CD4-positive, alpha-beta T cell (primary cell): Measurements from ENCODE around the gene RFC5. TPM values are rescaled to one million over a fixed set of nuclear protein-coding genes. Genes with fewer than 3 reads are reported as not detected.

Source experiments
- ATAC-seq: fragments of 200-7000 bp; cut with Tn5 transposase; one replicate; pipeline ENCODE4 v1.10.0; 2022; ENCODE audit warnings: mild to moderate bottlenecking; ENCODE audit not compliant: poor library complexity
- CTCF ChIA-PET: fragments of 350-600 bp; sonication (Branson Sonifier 250); formaldehyde crosslinking; loops from one replicate; lab custom pipeline; 2021; ENCODE audit warnings: antibody characterized with exemption, inconsistent platforms; lab: Charles Lee
- POLR2A ChIA-PET: fragments of 350-600 bp; sonication (Branson Sonifier 250); formaldehyde crosslinking; loops from one replicate; lab custom pipeline; 2021; ENCODE audit warnings: antibody characterized with exemption, inconsistent platforms; lab: Charles Lee
- DNase-seq, 14 experiments: peaks; one replicate each; pipeline ENCODE4 v3.0.0-alpha.2; 2013 to 2020; ENCODE audit warnings: mixed read lengths in 2 of 14
- H3K27ac ChIP-seq, 2 donors: one replicate each; pipeline versions ENCODE4 v1.5.1 to v1.7.0; 2013; ENCODE audit warnings: low read length in 2 of 2, low read depth in 1 of 2, mild to moderate bottlenecking in 1 of 2
- H3K27me3 ChIP-seq, 2 experiments: 1 replicate in 1 of 2; 2 replicates in 1 of 2; pipeline versions ENCODE4 v1.6.1 to v1.7.0; 2013; ENCODE audit warnings: low read length in 2 of 2, control low read depth in 1 of 2, mild to moderate bottlenecking in 1 of 2, moderate library complexity in 1 of 2; ENCODE audit not compliant: insufficient read depth in 2 of 2, control insufficient read depth in 1 of 2
- H3K36me3 ChIP-seq: one replicate; pipeline ENCODE4 v1.6.1; 2013; ENCODE audit warnings: low read length, control low read depth; ENCODE audit not compliant: insufficient read depth
- H3K4me1 ChIP-seq: one replicate; pipeline ENCODE4 v1.6.1; 2013; ENCODE audit warnings: low read length, control low read depth; ENCODE audit not compliant: insufficient read depth
- H3K4me3 ChIP-seq: one replicate; pipeline ENCODE4 v1.5.1; 2013; ENCODE audit warnings: mild to moderate bottlenecking, low read length, moderate library complexity
- H3K9me3 ChIP-seq, 2 experiments: 1 replicate in 1 of 2; 2 replicates in 1 of 2; pipeline versions ENCODE4 v1.6.1 to v1.7.0; 2013; ENCODE audit warnings: low read length in 2 of 2, mild to moderate bottlenecking in 2 of 2, control low read depth in 1 of 2, moderate library complexity in 1 of 2; ENCODE audit not compliant: control insufficient read depth in 1 of 2, insufficient read depth in 1 of 2
- H3K27ac Mint-ChIP-seq: one replicate; pipeline ENCODE4 v1.8.0; 2020; ENCODE audit warnings: mixed read lengths
- H3K27me3 Mint-ChIP-seq: one replicate; pipeline ENCODE4 v1.8.0; 2021; ENCODE audit warnings: mixed read lengths
- H3K36me3 Mint-ChIP-seq: one replicate; pipeline ENCODE4 v1.8.0; 2021; ENCODE audit warnings: low read depth, mixed read lengths
- H3K4me1 Mint-ChIP-seq: one replicate; pipeline ENCODE4 v1.8.0; 2021; ENCODE audit warnings: low read depth, mixed read lengths
- H3K4me3 Mint-ChIP-seq: one replicate; pipeline ENCODE4 v1.8.0; 2020; ENCODE audit warnings: mild to moderate bottlenecking, mixed read lengths
- H3K9me3 Mint-ChIP-seq: one replicate; pipeline ENCODE4 v1.8.0; 2020; ENCODE audit warnings: mixed read lengths
- intact Hi-C, 2 experiments: fragments of 100-400 bp; cut with DNase I in 1 of 2; cut with micrococcal nuclease in 1 of 2; formaldehyde crosslinking; loops; one replicate each; pipeline versions ENCODE4 v1.15.1 to v1.9.0; 2023 to 2025; cut with DNase I, micrococcal nuclease
- total RNA-seq, 174 experiments: library from RNA in 2 of 174; stranded (reverse) in 2 of 174; gene quantifications; one replicate each; pipeline ENCODE4 v1.2.3 and lab custom pipeline; 2021 to 2026
- TF ChIP-seq, protein P1 (sequence below): fragments of 200-600 bp; IDR thresholded peaks from one replicate; pipeline ENCODE4 v1.8.0; 2022; ENCODE audit warnings: antibody characterized with exemption, mild to moderate bottlenecking

RFC5 gene
- total RNA-seq, 2 experiments from 2014 or later: 8.7 to 9.1 TPM

DNA sequence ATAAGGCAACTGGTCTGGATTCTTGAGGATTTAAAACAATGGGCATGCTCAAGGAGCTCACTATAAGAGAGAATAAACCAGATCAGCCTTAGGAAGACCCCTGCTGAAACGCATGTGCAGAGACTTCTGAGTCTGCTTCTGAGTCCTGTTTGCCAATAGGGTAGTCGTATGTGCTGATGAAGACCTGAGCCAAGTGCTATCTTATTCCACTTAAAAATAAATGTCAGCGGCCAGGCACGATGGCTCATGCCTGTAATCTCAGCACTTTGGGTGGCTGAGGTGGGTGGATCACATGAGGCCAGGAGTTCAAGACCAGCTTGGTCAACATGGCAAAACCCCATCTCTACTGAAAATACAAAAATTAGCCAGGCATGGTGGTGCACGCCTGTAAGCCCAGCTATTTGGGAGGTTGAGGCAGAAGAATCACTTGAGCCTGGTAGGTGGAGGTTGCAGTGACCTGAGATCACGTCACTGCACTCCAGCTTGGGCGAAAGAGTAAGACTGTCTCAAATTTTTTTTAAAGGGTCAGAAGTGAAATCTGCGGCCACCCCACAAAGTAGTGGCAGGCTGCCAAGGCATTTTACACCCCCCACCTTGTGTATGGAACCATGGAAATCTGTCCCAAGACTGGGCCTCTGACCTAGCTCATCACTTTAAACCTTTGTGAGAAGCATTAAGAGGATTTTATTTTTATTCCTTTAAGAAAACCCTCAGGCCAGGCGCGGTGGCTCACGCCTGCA lies 20.3 kb downstream of the RFC5 start:
- intact Hi-C loops: loop anchor here in 1 of 2 experiments (2.0 kb wide), 1 partner anchor 162 kb away; no protein-coding TSS in a partner anchor
- Histone ChIP-seq H3K27ac (no peak overlapping the region), H3K4me1 (no peaks in the 10 kb centered on the region), H3K9me3 (no peaks in the 10 kb centered on the region), H3K36me3 (peaks cover 86% of the 10 kb centered on the region), H3K4me3 (no peak overlapping the region), H3K27me3 (no peaks in the 10 kb centered on the region)
- TF ChIP-seq, protein P1, sequence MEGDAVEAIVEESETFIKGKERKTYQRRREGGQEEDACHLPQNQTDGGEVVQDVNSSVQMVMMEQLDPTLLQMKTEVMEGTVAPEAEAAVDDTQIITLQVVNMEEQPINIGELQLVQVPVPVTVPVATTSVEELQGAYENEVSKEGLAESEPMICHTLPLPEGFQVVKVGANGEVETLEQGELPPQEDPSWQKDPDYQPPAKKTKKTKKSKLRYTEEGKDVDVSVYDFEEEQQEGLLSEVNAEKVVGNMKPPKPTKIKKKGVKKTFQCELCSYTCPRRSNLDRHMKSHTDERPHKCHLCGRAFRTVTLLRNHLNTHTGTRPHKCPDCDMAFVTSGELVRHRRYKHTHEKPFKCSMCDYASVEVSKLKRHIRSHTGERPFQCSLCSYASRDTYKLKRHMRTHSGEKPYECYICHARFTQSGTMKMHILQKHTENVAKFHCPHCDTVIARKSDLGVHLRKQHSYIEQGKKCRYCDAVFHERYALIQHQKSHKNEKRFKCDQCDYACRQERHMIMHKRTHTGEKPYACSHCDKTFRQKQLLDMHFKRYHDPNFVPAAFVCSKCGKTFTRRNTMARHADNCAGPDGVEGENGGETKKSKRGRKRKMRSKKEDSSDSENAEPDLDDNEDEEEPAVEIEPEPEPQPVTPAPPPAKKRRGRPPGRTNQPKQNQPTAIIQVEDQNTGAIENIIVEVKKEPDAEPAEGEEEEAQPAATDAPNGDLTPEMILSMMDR: no peak
- no peaks in the 10 kb centered on the region for H3K27me3 Mint-ChIP-seq
- H3K36me3 Mint-ChIP-seq: peaks cover 82% of the 10 kb centered on the region
- ChIA-PET POLR2A (no interaction called here), CTCF (no interaction called here)
- DNase-seq (no peak), ATAC-seq (no peak)
- H3K4me1 Mint-ChIP-seq: no peaks in the 10 kb centered on the region
- no peak overlapping the region for H3K4me3 Mint-ChIP-seq
- no peaks in the 10 kb centered on the region for H3K9me3 Mint-ChIP-seq
- no peak overlapping the region for H3K27ac Mint-ChIP-seq

DNA sequence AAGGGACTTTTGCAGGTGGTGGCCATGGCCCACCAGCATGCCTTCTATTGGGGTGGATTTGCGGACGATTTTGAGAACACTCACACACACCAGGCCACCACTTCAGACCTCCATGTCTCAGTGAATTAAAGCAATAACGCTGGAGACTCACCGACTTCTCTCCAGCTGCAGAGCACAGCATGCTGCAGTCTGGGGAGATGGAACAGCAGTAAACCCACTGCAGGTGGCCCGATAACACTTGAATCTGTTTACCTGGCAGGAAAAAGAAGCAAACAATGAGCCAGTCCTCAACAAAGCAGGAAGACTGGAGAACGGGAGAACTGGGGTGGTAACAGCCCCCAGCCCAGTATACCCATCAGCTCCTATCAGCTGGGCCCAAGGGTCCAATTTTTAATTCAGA lies 21.6 kb downstream of the RFC5 start:
- Histone ChIP-seq H3K4me3 (no peak overlapping the region), H3K9me3 (no peaks in the 10 kb centered on the region), H3K4me1 (no peaks in the 10 kb centered on the region), H3K27me3 (no peaks in the 10 kb centered on the region), H3K27ac (no peak overlapping the region), H3K36me3 (peaks cover 90% of the 10 kb centered on the region)
- DNase-seq (no peak), ATAC-seq (no peak)
- Mint-ChIP-seq H3K4me3 (no peak overlapping the region), H3K27ac (no peak overlapping the region), H3K9me3 (no peaks in the 10 kb centered on the region), H3K4me1 (no peaks in the 10 kb centered on the region), H3K36me3 (peaks cover 84% of the 10 kb centered on the region), H3K27me3 (no peaks in the 10 kb centered on the region)
- intact Hi-C loops: no loop called here
- POLR2A ChIA-PET: no interaction called here
- CTCF ChIA-PET: no interaction called here
- TF ChIP-seq, protein P1: no peak

DNA sequence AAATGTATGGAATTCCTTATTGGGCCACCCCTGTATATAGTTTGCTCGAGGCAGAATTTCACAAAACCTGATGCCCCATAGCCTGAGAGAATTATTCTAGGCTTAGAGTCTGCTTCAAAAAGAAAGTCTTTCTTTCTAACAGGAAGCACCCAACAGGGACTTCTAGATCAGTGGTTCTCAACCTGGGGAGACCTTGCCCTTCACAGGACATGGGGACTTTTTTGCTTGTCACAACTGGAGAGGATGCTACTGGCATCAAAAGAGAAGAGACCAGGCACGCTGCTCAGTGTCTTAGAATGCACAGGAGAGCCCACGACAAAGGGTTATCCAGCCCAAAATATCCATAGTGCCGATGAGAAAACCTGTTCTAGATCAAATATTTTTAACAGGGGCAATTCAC lies 25.6 kb downstream of the RFC5 start:
- H3K4me3 ChIP-seq: no peak overlapping the region
- TF ChIP-seq, protein P1: no peak
- no peak overlapping the region for H3K27ac ChIP-seq
- Mint-ChIP-seq H3K36me3 (peaks cover 81% of the 10 kb centered on the region), H3K4me3 (no peak overlapping the region), H3K4me1 (peaks cover 11% of the 10 kb centered on the region), H3K9me3 (no peaks in the 10 kb centered on the region), H3K27ac (no peak overlapping the region), H3K27me3 (no peaks in the 10 kb centered on the region)
- DNase-seq (no peak), ATAC-seq (no peak)
- H3K27me3 ChIP-seq: no peaks in the 10 kb centered on the region
- no peaks in the 10 kb centered on the region for H3K4me1 ChIP-seq
- intact Hi-C loops: no loop called here
- H3K36me3 ChIP-seq: peaks cover 73% of the 10 kb centered on the region
- ChIA-PET POLR2A (no interaction called here), CTCF (no interaction called here)
- H3K9me3 ChIP-seq: no peaks in the 10 kb centered on the region
